K562 (cell line): Measurements from ENCODE around the gene MEX3C. TPM values are rescaled to one million over a fixed set of nuclear protein-coding genes. Genes with fewer than 3 reads are reported as not detected.

ENCODE experiments used
- ATAC-seq: fragments of 200-7000 bp; cut with Tn5 transposase; 3 replicates; pipeline ENCODE4 v1.9.1; 2020; ENCODE audit warnings: moderate library complexity
- BruUV-seq: library from RNA; stranded (reverse); fragments of 400-500 nt; replicated peaks from 2 replicates; lab custom pipeline; 2021; lab: Mats Ljungman, UMichigan
- CTCF ChIA-PET: fragments of 300-600 bp; formaldehyde crosslinking; extraction: SDS; loops from one replicate; lab custom pipeline; 2021; ENCODE audit warnings: low intra/inter-chr PET ratio; lab: Yijun Ruan, JAX
- POLR2A ChIA-PET: fragments of 300-600, 350-650 bp; sonication (Branson Sonifier 250); formaldehyde crosslinking; extraction: SDS; loops from one replicate; lab custom pipeline; 2021; ENCODE audit warnings: antibody characterized with exemption, inconsistent platforms; lab: Yijun Ruan, JAX
- DNase-seq, 4 experiments: peaks; one replicate each; pipeline versions ENCODE4 v3.0.0 to v3.0.0-alpha.2; 2011 to 2018; ENCODE audit warnings: low spot score in 3 of 4, mixed read lengths in 3 of 4; ENCODE audit errors: extremely low read depth in 1 of 4
- FAIRE-seq: peaks from 2 replicates; lab custom pipeline; 2011; peaks lifted over from hg19 to GRCh38; lab: Jason Lieb, UNC
- H2AFZ ChIP-seq: 2 replicates; pipeline ENCODE4 v1.6.0; 2011; ENCODE audit warnings: low read depth, low read length, control low read depth, inconsistent platforms
- H3K27ac ChIP-seq: fragments of 200-600 bp; 3 replicates; pipeline ENCODE4 v1.8.0; 2011; ENCODE audit warnings: low read depth, mild to moderate bottlenecking, control low read depth, inconsistent platforms, low read length, moderate library complexity, mixed read lengths; ENCODE audit errors: extremely low read depth
- H3K27me3 ChIP-seq, 2 experiments: fragments of 300-600 bp in 1 of 2; 2 replicates in 1 of 2; 3 replicates in 1 of 2; pipeline versions ENCODE4 v1.6.0 to v1.8.0; 2011; ENCODE audit warnings: inconsistent platforms in 2 of 2, low read length in 2 of 2, mild to moderate bottlenecking in 1 of 2, mixed read lengths in 1 of 2, moderate library complexity in 1 of 2; ENCODE audit not compliant: control insufficient read depth in 2 of 2, insufficient read depth in 2 of 2
- H3K36me3 ChIP-seq: fragments of 300-600 bp; 3 replicates; pipeline ENCODE4 v1.8.0; 2011; ENCODE audit warnings: mild to moderate bottlenecking, low read length, inconsistent platforms; ENCODE audit not compliant: control insufficient read depth, insufficient read depth
- H3K4me1 ChIP-seq, 2 experiments: fragments of 200-600 bp in 1 of 2; replicated peaks in 1 of 2; 2 replicates in 1 of 2; 3 replicates in 1 of 2; pipeline versions ENCODE4 v1.5.1 to v1.8.0; 2011; ENCODE audit warnings: inconsistent platforms in 2 of 2, low read length in 2 of 2, mild to moderate bottlenecking in 1 of 2, mixed read lengths in 1 of 2, moderate library complexity in 1 of 2; ENCODE audit not compliant: control insufficient read depth in 2 of 2, insufficient read depth in 2 of 2
- H3K4me2 ChIP-seq: 2 replicates; pipeline ENCODE4 v1.6.1; 2011; ENCODE audit warnings: low read length, control low read depth, inconsistent platforms, mixed read lengths; ENCODE audit not compliant: insufficient read depth
- H3K4me3 ChIP-seq: fragments of 200-600 bp; sonication (generic), shearing (Covaris generic); 2 replicates; pipeline ENCODE4 v1.5.1; 2016; ENCODE audit warnings: control low read depth, inconsistent platforms
- H3K79me2 ChIP-seq: fragments of 200-600 bp; 3 replicates; pipeline ENCODE4 v1.8.0; 2011; ENCODE audit warnings: low read length, inconsistent platforms; ENCODE audit not compliant: control insufficient read depth, insufficient read depth
- H3K9ac ChIP-seq, 2 experiments: 2 replicates each; pipeline versions ENCODE4 v1.6.0 to v1.6.1; 2011; ENCODE audit warnings: low read depth in 2 of 2, low read length in 2 of 2, control low read depth in 1 of 2, inconsistent platforms in 1 of 2, mild to moderate bottlenecking in 1 of 2, mixed read lengths in 1 of 2; ENCODE audit not compliant: insufficient read depth in 1 of 2
- H3K9me1 ChIP-seq: one replicate; pipeline ENCODE4 v1.6.0; 2011; ENCODE audit warnings: inconsistent platforms, mild to moderate bottlenecking, low read length, moderate library complexity; ENCODE audit not compliant: control insufficient read depth, insufficient read depth
- H3K9me3 ChIP-seq: replicated peaks from 2 replicates; pipeline ENCODE4 v1.5.1; 2011; ENCODE audit warnings: low read depth, low read length, inconsistent platforms; ENCODE audit not compliant: control insufficient read depth, insufficient read depth
- H4K20me1 ChIP-seq: replicated peaks from 2 replicates; pipeline ENCODE4 v1.6.1; 2011; ENCODE audit warnings: low read length, inconsistent platforms, mixed read lengths; ENCODE audit not compliant: control insufficient read depth, insufficient read depth
- GMEB1 ChIP-seq: fragments of 250-450 bp; sonication (Bioruptor Pico); IDR thresholded peaks from 2 replicates; pipeline ENCODE4 v1.4.0; 2020; ENCODE audit warnings: mild to moderate bottlenecking
- NCOA6 ChIP-seq: fragments of 450-650 bp; IDR thresholded peaks from 2 replicates; pipeline ENCODE4 v1.6.1; 2017; ENCODE audit warnings: mild to moderate bottlenecking
- NFATC3 ChIP-seq: fragments of 450-650 bp; IDR thresholded peaks from 2 replicates; pipeline ENCODE4 v1.6.1; 2017; ENCODE audit warnings: mild to moderate bottlenecking
- NR1H2 ChIP-seq: sonication (generic); formaldehyde crosslinking; IDR thresholded peaks from 2 replicates; pipeline ENCODE4 v1.4.0; 2020; ENCODE audit warnings: mild to moderate bottlenecking, missing genetic modification reagents
- SMAD2 ChIP-seq: fragments of 150-350 bp; IDR thresholded peaks from 2 replicates; pipeline ENCODE4 v1.6.1; 2014; ENCODE audit warnings: low read depth, mild to moderate bottlenecking, low read length
- STAT5A ChIP-seq: IDR thresholded peaks from 2 replicates; pipeline ENCODE4 v1.6.1; 2012; ENCODE audit warnings: low read length, inconsistent platforms, borderline replicate concordance
- TARDBP ChIP-seq: fragments of 450-650 bp; IDR thresholded peaks from 2 replicates; pipeline ENCODE4 v1.6.1; 2016
- WGBS: fragments of 100-300 bp; shearing (Covaris generic); methylation state at CpG from one replicate; pipeline ENCODE4 v1.1.6; 2016; ENCODE audit warnings: low coverage, mixed read lengths; ENCODE audit not compliant: insufficient coverage; ENCODE audit errors: missing lambda C conversion rate; 5-methylcytosine and 5-hydroxymethylcytosine counted together
- in situ Hi-C: fragments of 300-500 bp; cut with MboI; formaldehyde crosslinking; loops from 4 replicates; pipeline ENCODE4 v1.15.0; 2018; ENCODE audit warnings: inconsistent platforms, mixed read lengths
- intact Hi-C: fragments of 100-400 bp; cut with micrococcal nuclease; formaldehyde crosslinking; loops from 2 replicates; pipeline ENCODE4 v1.14.2; 2022
- polyA plus RNA-seq, 8 experiments: library from polyadenylated mRNA; depleted of rRNA in 4 of 8; stranded (reverse) in 5 of 8; unstranded in 3 of 8; fragments of >200 nt; fragmentation: Nextera tagmentation in 2 of 8; fragmentation: Illumina TruSeq in 1 of 8; extraction: Ambion mirVana in 2 of 8; extraction: Trizol in 1 of 8; gene quantifications; 2 replicates each; pipeline versions ENCODE4 v1.2.1 to v1.2.3, GENCODE V29; 2011 to 2014; ENCODE audit warnings: inconsistent platforms in 1 of 8, missing spikeins in 1 of 8
- total RNA-seq, 7 experiments: library from RNA; depleted of rRNA in 6 of 7; stranded (reverse); fragments of >200 nt in 6 of 7; fragmentation: Illumina TruSeq in 2 of 7; extraction: Trizol in 2 of 7; gene quantifications; 2 replicates each; pipeline versions ENCODE4 v1.2.1 to v1.2.3, GENCODE V29; 2011 to 2021; ENCODE audit warnings: low replicate concordance in 1 of 7

The MEX3C gene
- total and polyA plus RNA-seq, 9 of the 15 experiments (the other 6 are each of a cell fraction or from before 2014, with no cell fraction given): 2.4 to 14.2 (median 10.6) TPM

GRCh38 chr18:51171625-51172259, 25.7 kb downstream of the MEX3C start:
- Histone ChIP-seq H3K4me3 (no peak overlapping the region), H3K27me3 (no peaks in the 10 kb centered on the region), H3K9ac (no peak overlapping the region), H3K79me2 (no peaks in the 10 kb centered on the region), H3K36me3 (peaks cover 6% of the 10 kb centered on the region; the same call in 2 of the 3 replicates), H3K9me1 (no peaks in the 10 kb centered on the region), H3K9me3 (no peaks in the 10 kb centered on the region), H3K4me1 (no peaks in the 10 kb centered on the region), H4K20me1 (no peaks in the 10 kb centered on the region), H3K4me2 (no peak overlapping the region), H3K27ac (no peak overlapping the region), H2AFZ (no peak overlapping the region)
- in situ Hi-C loops (no loop called here), intact Hi-C loops (no loop called here)
- BruUV-seq: no TSS peak
- CTCF ChIA-PET: interaction anchor here (0.6 kb wide), 1 partner anchor 104 kb away, joined by 3 read pairs; no protein-coding TSS in a partner anchor
- 70% methylated on average over 1 of the region's 1 CpG for WGBS
- POLR2A ChIA-PET: no interaction called here
- ATAC-seq (no peak), DNase-seq (no peak), FAIRE-seq (no peak)
- TF ChIP-seq NFATC3: no peak
- no peak for TF ChIP-seq GMEB1 (CRISPR knock-in tag)
- TF ChIP-seq NCOA6: no peak
- TF ChIP-seq TARDBP: no peak
- no peak for TF ChIP-seq NR1H2 (CRISPR knock-in tag)
- no peak for TF ChIP-seq STAT5A
- TF ChIP-seq SMAD2: no peak
